K562 (cell line): ENCODE data around the gene U2AF1L4. TPM values are rescaled to one million over a fixed set of nuclear protein-coding genes. Genes with fewer than 3 reads are reported as not detected.
A peak's percentile ranks its signal among the peaks of the same experiment; 100 is the strongest.

Experiments
- ATF7 ChIP-seq: fragments of 450-650 bp; IDR thresholded peaks from 2 replicates; pipeline ENCODE4 v1.7.1; 2014; ENCODE audit warnings: mild to moderate bottlenecking, moderate library complexity
- BMI1 ChIP-seq: fragments of 150-350 bp; IDR thresholded peaks from 2 replicates; pipeline ENCODE4 v1.6.1; 2014; ENCODE audit warnings: low read length
- EGR1 ChIP-seq: fragments of 450-650 bp; conservative IDR thresholded peaks from 2 replicates; pipeline ENCODE4 v1.6.1; 2017; ENCODE audit warnings: mild to moderate bottlenecking
- FOXK2 ChIP-seq, 2 experiments: fragments of 450-650 bp; IDR thresholded peaks in 1 of 2; conservative IDR thresholded peaks in 1 of 2; 2 replicates each; pipeline ENCODE4 v1.6.1; 2016; ENCODE audit warnings: low read depth in 2 of 2, mild to moderate bottlenecking in 1 of 2
- KAT2B ChIP-seq: IDR thresholded peaks from one replicate; pipeline ENCODE4 v1.6.1; 2012; ENCODE audit warnings: low read depth, mild to moderate bottlenecking, control low read depth, inconsistent platforms, low read length, moderate library complexity
- KDM1A ChIP-seq, 2 experiments: fragments of 450-650 bp; IDR thresholded peaks; 2 replicates each; pipeline ENCODE4 v1.6.1; 2016; ENCODE audit warnings: mild to moderate bottlenecking in 2 of 2
- MAFK ChIP-seq: IDR thresholded peaks from 2 replicates; pipeline ENCODE4 v1.6.1; 2011; ENCODE audit warnings: low read length, improper control_type of control experiment
- MYC ChIP-seq, 2 experiments: fragments of 250-450 bp in 1 of 2; sonication (Bioruptor Pico) in 1 of 2; IDR thresholded peaks; 2 replicates each; pipeline versions ENCODE4 v1.5.1 to v1.6.1; 2012 to 2021; ENCODE audit warnings: low read depth in 2 of 2, borderline replicate concordance in 1 of 2, improper control_type of control experiment in 1 of 2, low read length in 1 of 2, mild to moderate bottlenecking in 1 of 2, moderate library complexity in 1 of 2
- NFE2 ChIP-seq: IDR thresholded peaks from 2 replicates; pipeline ENCODE4 v1.6.1; 2014; ENCODE audit warnings: antibody characterized with exemption, low read depth
- PCBP1 ChIP-seq: fragments of 200-400 bp; formaldehyde crosslinking; IDR thresholded peaks from 2 replicates; pipeline ENCODE4 v1.6.1; 2018; ENCODE audit warnings: mild to moderate bottlenecking, low read depth, low read length; ENCODE audit not compliant: poor library complexity, severe bottlenecking
- POU5F1 ChIP-seq: fragments of 150-350 bp; IDR thresholded peaks from 2 replicates; pipeline ENCODE4 v1.6.1; 2014; ENCODE audit warnings: borderline replicate concordance, low read length, low read depth, mild to moderate bottlenecking; ENCODE audit not compliant: partially characterized antibody
- RFX5 ChIP-seq: IDR thresholded peaks from 2 replicates; pipeline ENCODE4 v1.6.1; 2011; ENCODE audit warnings: low read depth, mild to moderate bottlenecking, improper control_type of control experiment, low read length
- RNF2 ChIP-seq: sonication (generic); IDR thresholded peaks from 2 replicates; pipeline ENCODE4 v1.6.1; 2016
- RUNX1 ChIP-seq: sonication (generic); IDR thresholded peaks from 2 replicates; pipeline ENCODE4 v1.6.1; 2016; ENCODE audit warnings: antibody characterized with exemption, low read depth
- SMARCE1 ChIP-seq: fragments of 450-650 bp; IDR thresholded peaks from 2 replicates; pipeline ENCODE4 v1.7.1; 2016; ENCODE audit warnings: mild to moderate bottlenecking
- STAT5A ChIP-seq: IDR thresholded peaks from 2 replicates; pipeline ENCODE4 v1.6.1; 2012; ENCODE audit warnings: low read length, inconsistent platforms, borderline replicate concordance
- TCF7 ChIP-seq: sonication (generic); IDR thresholded peaks from 2 replicates; pipeline ENCODE4 v1.6.1; 2016; ENCODE audit warnings: antibody characterized with exemption, borderline replicate concordance
- TFAM ChIP-seq: fragments of 250-450 bp; sonication (Bioruptor Pico); conservative IDR thresholded peaks from 2 replicates; pipeline ENCODE4 v1.5.0; 2021; ENCODE audit warnings: mild to moderate bottlenecking, moderate library complexity
- WHSC1 ChIP-seq: IDR thresholded peaks from one replicate; pipeline ENCODE4 v1.6.1; 2012; ENCODE audit warnings: low read length, control low read depth, inconsistent platforms
- ZBTB8A ChIP-seq: fragments of 450-650 bp; IDR thresholded peaks from 2 replicates; pipeline ENCODE4 v1.6.1; 2018; ENCODE audit warnings: mild to moderate bottlenecking, moderate library complexity; ENCODE audit not compliant: partially characterized antibody
- ZEB2 ChIP-seq: fragments of 450-650 bp; IDR thresholded peaks from 2 replicates; pipeline ENCODE4 v1.6.1; 2016
- ZNF175 ChIP-seq: fragments of 200-800 bp; sonication (Bioruptor generic); IDR thresholded peaks from 2 replicates; pipeline ENCODE4 v1.6.1; 2016; ENCODE audit warnings: low read depth, mild to moderate bottlenecking, missing genetic modification characterization, missing compliant biosample characterization
- ZNF764 ChIP-seq: fragments of 250-450 bp; sonication (Bioruptor Pico); IDR thresholded peaks from 2 replicates; pipeline ENCODE4 v1.4.0; 2020; ENCODE audit warnings: low read depth, mild to moderate bottlenecking, moderate library complexity
- ZNF778 ChIP-seq: fragments of 450-650 bp; formaldehyde crosslinking; IDR thresholded peaks from 2 replicates; pipeline ENCODE4 v1.4.0; 2020; ENCODE audit warnings: mild to moderate bottlenecking, moderate library complexity
- ZNF780A ChIP-seq: fragments of 250-450 bp; sonication (Bioruptor Pico); IDR thresholded peaks from 2 replicates; pipeline ENCODE4 v1.5.0; 2021; ENCODE audit warnings: mild to moderate bottlenecking
- polyA plus RNA-seq, 8 experiments: library from polyadenylated mRNA; depleted of rRNA in 4 of 8; stranded (reverse) in 5 of 8; unstranded in 3 of 8; fragments of >200 nt; fragmentation: Nextera tagmentation in 2 of 8; fragmentation: Illumina TruSeq in 1 of 8; extraction: Ambion mirVana in 2 of 8; extraction: Trizol in 1 of 8; gene quantifications; 2 replicates each; pipeline versions ENCODE4 v1.2.1 to v1.2.3, GENCODE V29; 2011 to 2014; ENCODE audit warnings: inconsistent platforms in 1 of 8, missing spikeins in 1 of 8
- total RNA-seq, 7 experiments: library from RNA; depleted of rRNA in 6 of 7; stranded (reverse); fragments of >200 nt in 6 of 7; fragmentation: Illumina TruSeq in 2 of 7; extraction: Trizol in 2 of 7; gene quantifications; 2 replicates each; pipeline versions ENCODE4 v1.2.1 to v1.2.3, GENCODE V29; 2011 to 2021; ENCODE audit warnings: low replicate concordance in 1 of 7
- TF ChIP-seq, protein P1 (sequence below): sonication (generic); formaldehyde crosslinking; IDR thresholded peaks from 2 replicates; pipeline ENCODE4 v1.8.0; 2022; ENCODE audit warnings: mild to moderate bottlenecking, missing genetic modification reagents
- TF ChIP-seq, protein P2 (sequence below): sonication (generic); formaldehyde crosslinking; IDR thresholded peaks from 2 replicates; pipeline ENCODE4 v1.8.0; 2022; ENCODE audit warnings: mild to moderate bottlenecking, missing genetic modification reagents, borderline replicate concordance

The U2AF1L4 gene
- total and polyA plus RNA-seq, 9 of the 15 experiments (the other 6 are each of a cell fraction or from before 2014, with no cell fraction given) = 8.4 to 19.5 (median 12.6) TPM

GRCh38 chr19:35716801-35717664 is 28.2 kb downstream of the U2AF1L4 start (continued):
- no peak for TF ChIP-seq TFAM (CRISPR knock-in tag)
- TF ChIP-seq PCBP1 = peak; percentile 24
- peak; percentile 26; the same call in 1 of the 2 replicates for TF ChIP-seq TCF7
- no peak for TF ChIP-seq BMI1
- no peak for TF ChIP-seq KAT2B
- TF ChIP-seq SMARCE1 = peak; percentile 63
- no peak for TF ChIP-seq POU5F1
- TF ChIP-seq, protein P1, sequence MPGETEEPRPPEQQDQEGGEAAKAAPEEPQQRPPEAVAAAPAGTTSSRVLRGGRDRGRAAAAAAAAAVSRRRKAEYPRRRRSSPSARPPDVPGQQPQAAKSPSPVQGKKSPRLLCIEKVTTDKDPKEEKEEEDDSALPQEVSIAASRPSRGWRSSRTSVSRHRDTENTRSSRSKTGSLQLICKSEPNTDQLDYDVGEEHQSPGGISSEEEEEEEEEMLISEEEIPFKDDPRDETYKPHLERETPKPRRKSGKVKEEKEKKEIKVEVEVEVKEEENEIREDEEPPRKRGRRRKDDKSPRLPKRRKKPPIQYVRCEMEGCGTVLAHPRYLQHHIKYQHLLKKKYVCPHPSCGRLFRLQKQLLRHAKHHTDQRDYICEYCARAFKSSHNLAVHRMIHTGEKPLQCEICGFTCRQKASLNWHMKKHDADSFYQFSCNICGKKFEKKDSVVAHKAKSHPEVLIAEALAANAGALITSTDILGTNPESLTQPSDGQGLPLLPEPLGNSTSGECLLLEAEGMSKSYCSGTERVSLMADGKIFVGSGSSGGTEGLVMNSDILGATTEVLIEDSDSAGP = peak; percentile 23; the same call in 1 of the 2 replicates
- TF ChIP-seq, protein P2, sequence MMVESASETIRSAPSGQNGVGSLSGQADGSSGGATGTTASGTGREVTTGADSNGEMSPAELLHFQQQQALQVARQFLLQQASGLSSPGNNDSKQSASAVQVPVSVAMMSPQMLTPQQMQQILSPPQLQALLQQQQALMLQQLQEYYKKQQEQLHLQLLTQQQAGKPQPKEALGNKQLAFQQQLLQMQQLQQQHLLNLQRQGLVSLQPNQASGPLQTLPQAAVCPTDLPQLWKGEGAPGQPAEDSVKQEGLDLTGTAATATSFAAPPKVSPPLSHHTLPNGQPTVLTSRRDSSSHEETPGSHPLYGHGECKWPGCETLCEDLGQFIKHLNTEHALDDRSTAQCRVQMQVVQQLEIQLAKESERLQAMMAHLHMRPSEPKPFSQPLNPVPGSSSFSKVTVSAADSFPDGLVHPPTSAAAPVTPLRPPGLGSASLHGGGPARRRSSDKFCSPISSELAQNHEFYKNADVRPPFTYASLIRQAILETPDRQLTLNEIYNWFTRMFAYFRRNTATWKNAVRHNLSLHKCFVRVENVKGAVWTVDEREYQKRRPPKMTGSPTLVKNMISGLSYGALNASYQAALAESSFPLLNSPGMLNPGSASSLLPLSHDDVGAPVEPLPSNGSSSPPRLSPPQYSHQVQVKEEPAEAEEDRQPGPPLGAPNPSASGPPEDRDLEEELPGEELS (CRISPR knock-in tag) = no peak
- TF ChIP-seq MAFK = no peak
- no peak for TF ChIP-seq WHSC1
- no peak for TF ChIP-seq ZNF764 (CRISPR knock-in tag)
- no peak for TF ChIP-seq RNF2
- TF ChIP-seq ZNF778 (CRISPR knock-in tag) = no peak
- TF ChIP-seq EGR1 = peak; percentile 98
- no peak for TF ChIP-seq ZBTB8A
- no peak for TF ChIP-seq ZEB2
- TF ChIP-seq STAT5A = no peak
- TF ChIP-seq ZNF780A (CRISPR knock-in tag) = no peak
- TF ChIP-seq NFE2 = no peak
- TF ChIP-seq MYC (IDR thresholded peaks at IDR 0.05; ENCODE audit: low read depth, low read length) = peak; percentile 76; the same call in 1 of the 2 replicates
- TF ChIP-seq MYC (CRISPR knock-in tag; IDR thresholded peaks at IDR 0.05; ENCODE audit: borderline replicate concordance, low read depth) = peak; percentile 96
- TF ChIP-seq ATF7 = peak; percentile 21; the same call in 1 of the 2 replicates
- TF ChIP-seq FOXK2 (conservative IDR thresholded peaks at IDR 0.05 in 1 of 2, IDR thresholded peaks at IDR 0.05 in 1 of 2; ENCODE audit: low read depth in 2 of 2) = no peak
- TF ChIP-seq ZNF175 (CRISPR knock-in tag) = 0 out of 2 replicates have a peak, but pooled peaks have one; percentile 60
- TF ChIP-seq RFX5 = no peak
- TF ChIP-seq RUNX1 = no peak
- TF ChIP-seq KDM1A (IDR thresholded peaks at IDR 0.05) = no peak
